Activated T-helper 17 cell treated with anti-CD3 and anti-CD28 coated beads, Interleukin-2, amount 50 U/mL, for 72 hours (primary cell): ENCODE data around the gene PARP3. TPM values are rescaled to one million over a fixed set of nuclear protein-coding genes. Genes with fewer than 3 reads are reported as not detected.

ENCODE experiments used
- ATAC-seq: fragments of 150-1000 bp; cut with Tn5 transposase; replicated peaks from 2 replicates; pipeline ENCODE4 v1.10.0; 2021; ENCODE audit warnings: mild to moderate bottlenecking, moderate library complexity
- H3K27ac Mint-ChIP-seq: one replicate; pipeline ENCODE4 v1.8.0; 2022; ENCODE audit warnings: mixed read lengths
- H3K27me3 Mint-ChIP-seq: one replicate; pipeline ENCODE4 v1.8.0; 2022; ENCODE audit warnings: mixed read lengths
- H3K36me3 Mint-ChIP-seq: one replicate; pipeline ENCODE4 v1.8.0; 2022; ENCODE audit warnings: low read depth, mild to moderate bottlenecking, mixed read lengths
- H3K4me1 Mint-ChIP-seq: one replicate; pipeline ENCODE4 v1.8.0; 2022; ENCODE audit warnings: mixed read lengths
- H3K4me3 Mint-ChIP-seq: one replicate; pipeline ENCODE4 v1.8.0; 2022; ENCODE audit warnings: mild to moderate bottlenecking, mixed read lengths
- H3K9me3 Mint-ChIP-seq: one replicate; pipeline ENCODE4 v1.8.0; 2022; ENCODE audit warnings: mixed read lengths
- total RNA-seq, 2 donors: library from RNA; stranded (reverse); gene quantifications; one replicate each; pipeline ENCODE4 v1.2.3, GENCODE V29; 2022

Gene PARP3
- total RNA-seq, 2 donors from 2014 or later, result 10.4 to 13.4 TPM

DNA sequence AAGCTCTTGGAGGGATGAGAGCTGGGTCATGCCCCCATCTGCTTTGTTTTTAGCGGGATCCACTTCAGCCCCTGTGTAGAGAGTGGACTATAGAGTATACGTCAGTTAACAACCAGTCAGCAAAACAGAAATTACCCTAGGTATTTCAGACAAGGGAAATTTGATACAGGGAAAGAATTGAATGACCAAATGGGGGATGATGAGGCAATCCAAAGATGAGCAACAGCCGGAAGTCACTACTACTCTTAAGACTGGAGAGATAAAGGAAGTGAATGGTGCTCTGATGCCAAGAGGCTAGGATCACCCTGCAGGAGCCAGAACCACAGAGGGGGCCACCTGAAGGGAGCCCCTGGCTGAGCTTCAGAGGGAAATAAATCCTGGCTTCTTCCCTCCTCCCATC, 11.3 kb downstream of the PARP3 start:
- no peak overlapping the region for H3K27ac Mint-ChIP-seq
- H3K4me1 Mint-ChIP-seq, result peaks cover 9% of the 10 kb centered on the region
- no peak overlapping the region for H3K4me3 Mint-ChIP-seq
- peaks cover 5% of the 10 kb centered on the region for H3K36me3 Mint-ChIP-seq
- H3K9me3 Mint-ChIP-seq, result no peaks in the 10 kb centered on the region
- H3K27me3 Mint-ChIP-seq, result peaks cover 23% of the 10 kb centered on the region
- no peak for ATAC-seq

DNA sequence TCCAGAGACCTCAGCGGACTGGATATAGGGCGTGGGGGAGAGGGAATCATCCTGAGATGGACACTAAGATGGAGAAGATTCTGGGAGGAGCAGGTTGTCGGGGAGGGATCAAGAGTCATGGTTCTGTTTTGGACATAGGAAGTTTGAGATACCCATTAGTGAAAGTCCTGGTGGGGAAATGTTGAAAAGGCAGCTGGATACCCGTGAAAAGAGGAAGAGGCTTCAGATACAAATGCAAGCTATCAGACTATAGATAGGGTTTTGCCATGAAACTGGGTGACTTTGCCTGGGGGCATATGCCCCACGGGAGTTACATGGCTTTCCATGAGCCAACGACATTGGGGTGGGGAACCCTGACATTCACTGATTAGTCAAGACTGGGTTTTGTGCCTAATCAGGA, 11.9 kb downstream of the PARP3 start:
- H3K4me1 Mint-ChIP-seq, result peaks cover 10% of the 10 kb centered on the region
- no peaks in the 10 kb centered on the region for H3K9me3 Mint-ChIP-seq
- peaks cover 24% of the 10 kb centered on the region for H3K27me3 Mint-ChIP-seq
- no peak overlapping the region for H3K27ac Mint-ChIP-seq
- H3K36me3 Mint-ChIP-seq, result peaks cover 7% of the 10 kb centered on the region
- ATAC-seq, result no peak
- H3K4me3 Mint-ChIP-seq, result no peak overlapping the region

DNA sequence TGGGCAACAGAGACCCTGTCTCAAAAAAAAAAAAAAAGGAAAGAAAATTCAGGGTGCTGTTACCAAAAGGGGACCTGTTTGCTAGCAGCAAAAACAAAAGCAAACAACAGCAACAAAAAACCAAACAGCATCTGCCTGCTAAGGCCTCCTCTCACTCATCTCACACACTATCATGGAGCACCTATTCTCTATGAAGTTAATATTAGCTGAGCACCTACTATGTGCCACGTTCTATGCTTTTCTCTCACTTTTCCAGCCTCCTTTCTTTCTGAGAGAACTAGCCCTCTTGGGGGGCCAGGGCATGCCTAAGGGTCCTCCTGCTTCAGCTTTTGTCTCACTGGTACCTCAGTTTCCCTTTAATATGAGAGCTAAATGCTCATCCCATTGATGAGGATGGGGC, 12.6 kb downstream of the PARP3 start:
- peaks cover 10% of the 10 kb centered on the region for H3K4me1 Mint-ChIP-seq
- H3K36me3 Mint-ChIP-seq, result peaks cover 7% of the 10 kb centered on the region
- H3K4me3 Mint-ChIP-seq, result no peak overlapping the region
- H3K27me3 Mint-ChIP-seq, result peaks cover 24% of the 10 kb centered on the region
- no peaks in the 10 kb centered on the region for H3K9me3 Mint-ChIP-seq
- H3K27ac Mint-ChIP-seq, result no peak overlapping the region
- ATAC-seq, result no peak

- peaks cover 7% of the 10 kb centered on the region for H3K36me3 Mint-ChIP-seq
- no peaks in the 10 kb centered on the region for H3K9me3 Mint-ChIP-seq
- H3K27ac Mint-ChIP-seq, result no peak within 1 kb of the TSS
- H3K4me1 Mint-ChIP-seq, result peaks cover 10% of the 10 kb centered on the region
- ATAC-seq, result no peak
- peaks cover 24% of the 10 kb centered on the region for H3K27me3 Mint-ChIP-seq
- H3K4me3 Mint-ChIP-seq, result peak within 1 kb of the TSS; percentile 13
Observed at GRCh38 chr3:51955175-51955892, 13.2 kb downstream of the PARP3 start, which contains the start of gene GPR62. Gene GPR62 (plus strand): TSS chr3:51955381. CDS start chr3:51955653, 272 bp downstream.

DNA sequence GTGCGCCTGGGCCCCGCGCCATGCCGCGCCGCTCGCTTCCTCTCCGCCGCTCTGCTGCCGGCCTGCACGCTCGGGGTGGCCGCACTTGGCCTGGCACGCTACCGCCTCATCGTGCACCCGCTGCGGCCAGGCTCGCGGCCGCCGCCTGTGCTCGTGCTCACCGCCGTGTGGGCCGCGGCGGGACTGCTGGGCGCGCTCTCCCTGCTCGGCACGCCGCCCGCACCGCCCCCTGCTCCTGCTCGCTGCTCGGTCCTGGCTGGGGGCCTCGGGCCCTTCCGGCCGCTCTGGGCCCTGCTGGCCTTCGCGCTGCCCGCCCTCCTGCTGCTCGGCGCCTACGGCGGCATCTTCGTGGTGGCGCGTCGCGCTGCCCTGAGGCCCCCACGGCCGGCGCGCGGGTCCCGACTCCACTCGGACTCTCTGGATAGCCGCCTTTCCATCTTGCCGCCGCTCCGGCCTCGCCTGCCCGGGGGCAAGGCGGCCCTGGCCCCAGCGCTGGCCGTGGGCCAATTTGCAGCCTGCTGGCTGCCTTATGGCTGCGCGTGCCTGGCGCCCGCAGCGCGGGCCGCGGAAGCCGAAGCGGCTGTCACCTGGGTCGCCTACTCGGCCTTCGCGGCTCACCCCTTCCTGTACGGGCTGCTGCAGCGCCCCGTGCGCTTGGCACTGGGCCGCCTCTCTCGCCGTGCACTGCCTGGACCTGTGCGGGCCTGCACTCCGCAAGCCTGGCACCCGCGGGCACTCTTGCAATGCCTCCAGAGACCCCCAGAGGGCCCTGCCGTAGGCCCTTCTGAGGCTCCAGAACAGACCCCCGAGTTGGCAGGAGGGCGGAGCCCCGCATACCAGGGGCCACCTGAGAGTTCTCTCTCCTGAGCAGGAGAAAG, 14.0 kb downstream of the PARP3 start:
- ATAC-seq, result peak; percentile 76
- no peak overlapping the region for H3K27ac Mint-ChIP-seq
- H3K9me3 Mint-ChIP-seq, result no peaks in the 10 kb centered on the region
- peaks cover 10% of the 10 kb centered on the region for H3K4me1 Mint-ChIP-seq
- H3K4me3 Mint-ChIP-seq, result peak overlapping the region; percentile 19
- peaks cover 8% of the 10 kb centered on the region for H3K36me3 Mint-ChIP-seq
- peaks cover 24% of the 10 kb centered on the region for H3K27me3 Mint-ChIP-seq

GRCh38 chr3:51957520-51958205, 15.5 kb downstream of the PARP3 start:
- Mint-ChIP-seq H3K4me1 (peaks cover 10% of the 10 kb centered on the region), H3K9me3 (no peaks in the 10 kb centered on the region), H3K4me3 (no peak overlapping the region), H3K27ac (no peak overlapping the region), H3K36me3 (peaks cover 12% of the 10 kb centered on the region), H3K27me3 (peaks cover 24% of the 10 kb centered on the region)
- ATAC-seq, result no peak

- no peak overlapping the region for H3K4me3 Mint-ChIP-seq
- peaks cover 8% of the 10 kb centered on the region for H3K4me1 Mint-ChIP-seq
- no peaks in the 10 kb centered on the region for H3K9me3 Mint-ChIP-seq
- no peak overlapping the region for H3K27ac Mint-ChIP-seq
- ATAC-seq, result no peak
- peaks cover 12% of the 10 kb centered on the region for H3K36me3 Mint-ChIP-seq
- peaks cover 13% of the 10 kb centered on the region for H3K27me3 Mint-ChIP-seq
Observed at GRCh38 chr3:51958603-51959521, 16.7 kb downstream of the PARP3 start.

GRCh38 chr3:51959651-51960050, 17.5 kb downstream of the PARP3 start:
- Mint-ChIP-seq H3K27me3 (peaks cover 8% of the 10 kb centered on the region), H3K27ac (no peak overlapping the region), H3K9me3 (no peaks in the 10 kb centered on the region), H3K4me3 (no peak overlapping the region), H3K4me1 (peaks cover 5% of the 10 kb centered on the region), H3K36me3 (peaks cover 12% of the 10 kb centered on the region)
- ATAC-seq, result no peak

- Mint-ChIP-seq H3K4me1 (peaks cover 8% of the 10 kb centered on the region), H3K4me3 (no peak overlapping the region), H3K36me3 (peaks cover 12% of the 10 kb centered on the region), H3K9me3 (no peaks in the 10 kb centered on the region), H3K27me3 (peaks cover 5% of the 10 kb centered on the region), H3K27ac (no peak overlapping the region)
- ATAC-seq, result no peak
Observed at GRCh38 chr3:51960386-51960785, 18.2 kb downstream of the PARP3 start.

DNA sequence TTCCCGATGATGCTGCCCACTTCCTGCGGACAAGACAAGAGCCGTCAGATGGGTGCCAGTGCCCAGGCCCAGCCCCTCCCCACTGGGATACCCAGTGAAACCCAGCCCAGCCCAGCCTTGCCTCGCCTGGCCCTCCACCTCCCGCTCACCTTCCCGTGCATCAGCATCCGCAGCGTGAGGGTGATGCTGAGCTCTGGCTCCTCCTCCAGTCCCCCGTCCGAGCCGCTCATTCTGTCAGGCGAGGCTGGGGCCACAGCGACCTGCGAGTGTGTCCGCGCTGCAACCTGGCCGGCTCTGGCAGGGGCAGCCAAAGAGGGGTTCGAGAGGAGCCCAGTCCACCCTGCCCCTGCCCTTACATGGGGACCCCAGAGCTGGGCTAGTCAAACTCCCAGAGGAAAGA, 18.8 kb downstream of the PARP3 start:
- Mint-ChIP-seq H3K4me3 (no peak overlapping the region), H3K4me1 (peaks cover 14% of the 10 kb centered on the region), H3K36me3 (peaks cover 12% of the 10 kb centered on the region), H3K27ac (no peak overlapping the region), H3K27me3 (peaks cover 5% of the 10 kb centered on the region), H3K9me3 (no peaks in the 10 kb centered on the region)
- no peak for ATAC-seq

DNA sequence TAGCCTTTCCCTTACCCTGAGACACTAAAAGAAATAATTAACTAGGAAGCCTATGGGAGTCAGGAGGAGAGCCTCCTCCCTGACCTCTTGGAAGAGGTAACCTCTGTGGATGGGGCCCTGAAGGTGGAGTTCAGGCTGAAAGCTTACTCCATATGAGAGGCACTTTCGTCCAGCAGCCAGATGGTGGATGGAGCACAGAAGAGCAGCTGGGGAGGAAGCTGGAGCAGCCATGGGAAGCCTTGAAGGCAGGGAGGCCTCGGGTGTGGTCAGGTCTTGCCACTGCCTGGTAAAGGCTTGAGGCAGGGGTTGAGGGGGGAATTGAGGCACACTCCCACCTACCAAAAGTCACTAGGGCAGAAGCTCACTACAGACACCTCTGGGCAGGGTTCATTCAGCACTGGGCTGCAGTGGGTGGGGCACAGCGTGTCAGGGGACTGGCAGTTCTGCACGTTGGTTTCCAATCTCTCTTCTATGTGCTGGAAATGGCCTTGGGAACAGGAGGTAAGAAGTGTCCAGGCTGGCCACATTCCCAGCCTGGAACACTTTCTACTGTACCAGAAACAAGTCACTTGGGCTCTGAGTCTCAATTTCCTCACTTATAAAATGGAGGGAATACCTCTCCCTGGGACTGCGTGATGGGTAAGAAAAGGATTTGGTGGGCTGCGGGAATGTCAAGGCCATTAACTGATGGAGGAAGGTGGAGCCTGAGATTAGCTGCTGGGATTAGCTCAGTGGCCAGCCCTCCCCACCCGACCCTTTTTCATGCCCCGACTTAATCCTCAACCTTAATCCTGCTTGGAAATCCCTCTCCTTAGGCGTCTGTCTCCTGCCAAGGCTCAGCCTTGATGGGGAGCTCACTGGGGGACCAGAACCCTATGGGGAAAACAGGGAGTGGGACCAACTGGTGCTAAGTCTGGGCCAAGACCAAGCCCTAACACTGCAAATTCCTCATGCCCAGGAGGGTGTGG, 19.7 kb downstream of the PARP3 start:
- ATAC-seq, result no peak
- Mint-ChIP-seq H3K4me1 (peaks cover 14% of the 10 kb centered on the region), H3K4me3 (no peak overlapping the region), H3K27me3 (peaks cover 5% of the 10 kb centered on the region), H3K36me3 (peaks cover 12% of the 10 kb centered on the region), H3K9me3 (no peaks in the 10 kb centered on the region), H3K27ac (no peak overlapping the region)

DNA sequence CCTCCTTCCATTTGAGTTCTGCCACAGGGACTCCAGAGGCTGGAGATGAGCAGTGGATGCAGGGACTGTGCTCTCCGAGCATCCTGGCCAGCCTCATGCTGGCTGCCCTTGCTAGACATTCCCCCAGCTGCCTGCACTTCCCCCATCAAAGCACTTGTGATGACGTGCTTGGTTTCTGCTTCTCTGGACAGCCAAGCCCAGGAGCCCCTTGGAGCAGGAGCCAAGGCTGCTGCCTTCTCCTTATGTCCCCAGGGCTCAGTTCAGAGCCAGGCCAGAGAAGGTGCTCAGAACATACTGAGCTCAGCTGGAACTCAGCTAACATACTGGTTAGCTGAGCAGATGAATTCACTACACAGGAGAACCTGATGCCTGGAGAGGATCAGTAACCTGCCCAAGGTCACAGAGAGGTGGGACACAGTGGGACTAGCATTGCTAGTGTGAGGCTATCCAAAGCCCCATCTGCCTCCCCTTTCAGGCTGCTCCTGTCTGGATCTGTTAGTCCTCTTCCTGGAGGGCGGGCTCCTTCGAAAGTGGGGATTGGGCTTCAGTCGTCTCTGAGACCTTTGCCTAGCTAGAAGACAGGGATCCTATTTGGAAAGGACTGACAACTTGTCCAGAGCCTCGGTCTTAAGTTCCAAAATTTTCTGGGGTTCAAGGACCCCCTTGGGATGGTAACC, 20.8 kb downstream of the PARP3 start:
- no peak for ATAC-seq
- H3K4me1 Mint-ChIP-seq, result peaks cover 14% of the 10 kb centered on the region
- peaks cover 5% of the 10 kb centered on the region for H3K27me3 Mint-ChIP-seq
- no peak overlapping the region for H3K4me3 Mint-ChIP-seq
- no peak overlapping the region for H3K27ac Mint-ChIP-seq
- no peaks in the 10 kb centered on the region for H3K9me3 Mint-ChIP-seq
- H3K36me3 Mint-ChIP-seq, result peaks cover 11% of the 10 kb centered on the region
